Muscle of arm (tissue), 14 donors: ENCODE data around the gene FERD3L. TPM values are rescaled to one million over a fixed set of nuclear protein-coding genes. Genes with fewer than 3 reads are reported as not detected.
"Not testable (repeated sequence)": the region's sequence is repeated elsewhere in the genome, so short reads cannot be mapped to it uniquely, and the experiment has no call there.

ENCODE experiments used
- DNase-seq: peaks from one replicate; pipeline ENCODE4 v3.0.0-alpha.2; 2013
- long read RNA-seq, 11 donors: transcript quantifications; one replicate each; lab custom pipeline, GENCODE V29; 2026
- polyA plus RNA-seq, 12 donors: library from polyadenylated mRNA; unstranded; fragments of 120-200 nt; gene quantifications; one replicate each; pipeline ENCODE4 v1.2.1, GENCODE V29; 2013; ENCODE audit not compliant: insufficient read length in 12 of 12

FERD3L gene, protein sequence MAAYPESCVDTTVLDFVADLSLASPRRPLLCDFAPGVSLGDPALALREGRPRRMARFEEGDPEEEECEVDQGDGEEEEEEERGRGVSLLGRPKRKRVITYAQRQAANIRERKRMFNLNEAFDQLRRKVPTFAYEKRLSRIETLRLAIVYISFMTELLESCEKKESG
- polyA plus RNA-seq = not detected
- long read RNA-seq, donor 1 = 0 reads
- long read RNA-seq, donor 2 = 0 reads
- long read RNA-seq, donor 3 = 0 reads
- long read RNA-seq, donor 4 = 0 reads
- long read RNA-seq, donor 5 = 0 reads
- long read RNA-seq, donor 6 = 0 reads
- long read RNA-seq, donor 7 = 0 reads
- long read RNA-seq, donor 8 = 0 reads
- long read RNA-seq, donor 9 = 0 reads
- long read RNA-seq, donor 10 = 0 reads
- long read RNA-seq, donor 11 = 0 reads

DNA sequence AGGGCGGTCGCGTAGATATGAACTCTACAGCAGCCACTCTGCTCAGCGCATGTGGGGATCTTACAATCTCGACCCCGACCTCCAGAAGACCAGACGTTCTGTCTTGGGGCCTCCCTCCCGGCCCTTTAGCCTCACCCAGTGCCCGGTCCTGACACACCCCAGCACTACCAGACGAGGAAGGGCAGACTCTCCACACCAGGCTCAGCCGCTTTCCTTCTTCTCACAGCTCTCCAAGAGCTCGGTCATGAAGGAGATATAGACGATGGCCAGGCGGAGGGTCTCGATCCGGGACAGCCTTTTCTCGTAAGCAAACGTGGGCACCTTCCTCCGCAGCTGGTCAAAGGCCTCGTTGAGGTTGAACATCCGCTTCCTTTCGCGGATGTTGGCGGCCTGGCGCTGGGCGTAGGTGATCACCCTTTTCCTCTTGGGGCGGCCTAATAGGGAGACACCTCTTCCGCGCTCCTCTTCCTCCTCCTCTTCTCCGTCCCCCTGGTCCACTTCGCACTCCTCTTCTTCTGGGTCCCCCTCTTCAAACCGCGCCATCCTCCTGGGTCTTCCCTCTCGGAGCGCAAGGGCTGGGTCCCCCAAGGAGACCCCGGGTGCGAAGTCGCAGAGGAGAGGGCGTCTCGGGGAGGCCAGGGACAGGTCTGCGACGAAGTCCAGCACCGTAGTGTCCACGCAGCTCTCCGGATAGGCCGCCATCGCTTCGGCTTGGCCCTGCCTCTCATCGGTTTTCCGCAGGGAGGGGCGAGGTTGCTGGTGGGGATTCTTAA is at the start of gene FERD3L:
FERD3L (minus strand) TSS at position 761 of the 773 bp plus-strand sequence; CDS start at position 702, 59 bp downstream.
- no peak for DNase-seq

DNA sequence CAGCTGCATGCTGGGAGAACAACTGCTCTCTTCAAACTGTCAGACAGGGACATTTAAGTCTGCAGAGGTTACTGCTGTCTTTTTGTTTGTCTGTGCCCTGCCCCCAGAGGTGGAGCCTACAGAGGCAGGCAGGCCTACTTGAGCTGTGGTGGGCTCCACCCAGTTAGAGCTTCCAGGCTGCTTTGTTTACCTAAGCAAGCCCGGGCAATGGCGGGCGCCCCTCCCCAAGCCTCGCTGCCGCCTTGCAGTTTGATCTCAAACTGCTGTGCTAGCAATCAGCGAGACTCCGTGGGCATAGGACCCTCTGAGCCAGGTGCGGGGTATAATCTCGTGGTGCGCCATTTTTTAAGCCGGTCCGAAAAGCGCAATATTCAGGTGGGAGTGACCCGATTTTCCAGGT is 49.2 kb upstream of the FERD3L start:
- not testable (repeated sequence) for DNase-seq

DNA sequence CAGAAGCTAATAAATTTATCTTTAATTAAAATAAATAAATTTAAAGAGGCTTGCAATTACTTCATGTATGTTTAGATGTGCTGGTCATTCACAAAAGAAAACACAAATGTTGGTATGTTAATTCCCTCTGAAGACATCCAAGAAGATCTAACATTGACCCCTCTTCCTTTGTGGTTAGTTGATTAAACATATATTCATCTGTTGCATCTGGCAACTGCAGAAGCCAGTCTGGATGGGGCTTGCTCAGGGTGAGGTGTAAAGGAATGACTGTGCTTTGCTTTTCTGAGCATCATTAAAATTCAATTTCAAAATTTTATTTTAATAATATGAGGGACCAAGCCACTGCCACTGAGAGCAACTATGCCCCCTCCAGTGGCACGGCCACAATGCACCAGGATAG is 36.4 kb upstream of the FERD3L start:
- DNase-seq = no peak

DNA sequence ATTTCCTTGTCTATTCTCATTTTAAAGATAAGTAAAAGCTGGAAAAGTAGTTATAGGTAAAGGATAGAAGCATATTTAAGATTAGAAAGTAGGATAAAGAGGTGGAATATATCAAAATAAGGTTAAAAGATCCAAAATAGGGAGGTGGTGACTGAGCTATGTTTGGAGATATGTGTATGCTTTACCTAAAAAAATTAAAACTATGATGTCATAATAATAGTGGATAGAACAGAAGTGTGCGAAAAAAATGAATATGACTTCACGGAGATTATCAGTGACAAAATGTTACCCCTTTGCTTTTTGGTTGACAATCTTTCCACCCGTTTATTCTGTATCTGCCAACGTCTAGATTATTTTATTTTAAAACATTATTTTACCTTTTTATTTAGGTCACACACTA is 33.4 kb upstream of the FERD3L start:
- DNase-seq = no peak

DNA sequence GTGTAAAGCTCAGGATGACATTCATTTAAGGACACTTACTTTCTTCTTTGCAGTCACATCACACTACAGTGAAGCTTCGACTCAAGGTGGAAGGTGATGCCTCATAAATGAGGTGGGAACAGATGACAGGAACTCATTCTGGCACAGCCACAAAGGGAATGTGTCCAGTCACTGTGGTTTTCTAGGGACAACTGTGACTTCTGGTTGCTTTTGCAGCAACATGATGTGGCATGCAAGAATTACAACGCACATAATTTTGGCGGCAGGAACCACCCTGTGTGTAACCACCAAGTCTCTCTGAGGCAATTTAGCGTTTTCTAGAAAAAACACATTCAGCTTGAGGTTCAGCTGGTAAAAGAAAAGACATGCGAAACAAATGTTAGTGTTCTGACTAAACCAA is 32.0 kb upstream of the FERD3L start:
- DNase-seq = no peak

DNA sequence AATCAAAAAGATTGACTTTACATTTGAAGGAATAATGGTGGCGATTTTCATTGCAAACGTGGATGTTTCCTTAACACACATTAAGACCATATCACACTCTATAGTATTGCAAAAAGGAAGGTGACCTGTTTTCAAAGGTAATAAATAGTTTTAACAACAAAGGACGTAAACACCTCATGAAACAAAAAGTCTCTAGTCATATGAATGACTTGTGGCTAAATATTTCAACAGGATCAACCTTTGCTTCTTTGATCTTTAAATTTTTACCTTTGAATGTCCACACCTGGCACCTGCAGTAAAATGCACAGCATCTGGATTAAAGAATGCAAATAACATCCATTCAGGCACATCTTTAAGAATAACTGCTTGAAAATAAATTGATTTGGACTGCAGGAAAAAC is 30.0 kb upstream of the FERD3L start:
- DNase-seq = no peak

DNA sequence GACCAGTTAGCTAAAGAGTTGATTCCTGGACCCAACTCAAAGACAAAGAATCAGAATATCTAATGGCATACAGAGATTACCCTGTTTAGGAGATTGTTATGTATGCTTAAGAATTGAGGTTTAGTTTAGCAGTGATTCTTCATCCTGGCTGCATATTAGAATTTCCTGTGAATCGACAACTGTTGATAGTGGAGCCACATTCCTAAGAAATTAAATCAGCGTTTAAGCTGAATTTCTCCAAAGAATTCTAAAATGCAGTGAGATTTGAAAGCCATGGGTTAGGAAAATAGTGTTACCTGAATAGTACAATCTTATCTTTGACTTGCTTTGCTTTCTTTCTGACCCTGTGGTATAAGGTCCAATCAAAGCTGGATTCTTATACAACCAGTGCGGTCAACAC is 16.4 kb upstream of the FERD3L start:
- no peak for DNase-seq

DNA sequence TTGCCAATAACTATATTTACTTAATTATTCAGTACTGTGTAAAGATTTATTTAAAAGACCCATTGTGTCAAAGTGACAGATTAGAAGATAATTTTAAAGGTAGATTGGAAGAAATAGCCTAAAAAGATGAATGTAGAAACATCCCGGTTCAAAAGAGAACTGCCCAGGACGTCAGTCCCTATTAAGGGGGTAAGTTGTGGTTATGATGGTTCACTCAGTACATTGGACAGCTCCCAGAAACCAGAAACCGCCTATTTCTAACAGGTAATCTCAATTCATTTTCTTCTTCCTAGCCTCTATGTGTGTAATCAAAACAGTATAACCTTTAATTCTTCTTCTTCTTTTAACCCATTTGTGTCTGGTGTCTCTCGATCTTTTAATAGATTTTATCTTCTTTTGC is 1.5 kb upstream of the FERD3L start:
- no peak for DNase-seq

DNA sequence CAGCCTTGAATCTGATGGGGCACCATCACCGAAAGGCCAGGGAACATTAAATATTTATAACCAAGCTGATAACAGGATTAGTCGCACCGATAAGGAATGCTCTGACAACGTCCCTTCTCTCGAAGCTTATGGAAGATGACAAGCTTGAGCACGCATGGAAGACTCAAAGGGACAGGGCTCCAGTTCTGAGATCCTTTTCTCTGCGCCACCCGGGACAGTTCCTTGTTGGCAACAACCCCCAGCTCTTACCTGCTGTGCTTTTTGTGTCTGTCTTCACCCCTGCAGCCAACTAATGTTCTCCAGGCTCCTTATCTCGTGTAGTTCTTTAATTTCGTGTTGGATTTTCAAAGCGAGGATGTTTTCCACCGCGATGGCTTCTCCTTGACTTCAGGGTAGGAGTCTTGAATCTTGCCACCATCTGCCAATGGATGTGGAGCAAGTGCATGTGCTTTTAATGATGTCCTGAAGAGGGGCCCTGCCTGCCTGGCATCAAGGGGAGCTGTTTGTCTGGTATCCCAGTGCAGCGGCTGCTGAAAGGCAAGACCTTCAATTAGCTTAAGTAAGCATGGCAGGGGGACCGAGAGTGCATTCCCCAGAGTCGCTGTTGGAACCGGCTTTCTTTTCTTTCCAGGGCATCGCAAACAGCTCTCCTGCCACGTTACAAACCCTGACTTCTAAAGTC is 354 bp upstream of the FERD3L start:
- DNase-seq = no peak

DNA sequence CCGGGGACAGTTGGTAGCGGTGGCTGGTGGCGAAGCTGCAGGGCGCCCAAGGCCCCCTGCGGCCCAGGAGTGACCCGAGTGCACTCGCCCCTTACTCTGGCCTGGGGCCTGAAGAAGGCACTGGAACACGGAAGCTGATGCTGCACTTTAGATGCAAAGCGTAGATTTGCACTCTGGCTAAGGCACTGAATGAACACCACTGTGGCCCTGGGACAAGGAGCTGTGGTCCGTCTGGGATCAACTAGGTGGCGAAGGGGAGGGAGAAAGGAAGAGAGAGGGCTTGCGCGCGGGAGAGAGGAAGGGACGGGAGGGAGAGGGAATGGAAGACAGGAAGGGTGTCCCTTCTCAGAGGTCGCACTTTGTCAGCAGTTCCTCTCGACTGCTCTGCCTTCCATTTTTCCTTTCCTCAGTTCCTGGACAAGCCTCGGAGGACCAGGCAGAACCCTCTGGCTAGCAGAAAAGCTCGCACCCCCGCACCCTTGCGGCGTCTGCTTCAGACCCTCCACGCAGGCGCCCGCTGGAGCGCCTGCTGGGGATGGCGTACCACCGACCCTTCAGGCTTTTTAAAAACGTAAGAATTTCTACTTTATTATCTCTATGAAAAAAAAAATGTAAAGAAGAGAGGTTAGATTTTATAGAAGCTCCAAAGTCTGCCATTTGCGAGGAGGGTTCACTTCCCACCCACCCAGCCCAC is 1.2 kb downstream of the FERD3L start:
- DNase-seq = no peak

DNA sequence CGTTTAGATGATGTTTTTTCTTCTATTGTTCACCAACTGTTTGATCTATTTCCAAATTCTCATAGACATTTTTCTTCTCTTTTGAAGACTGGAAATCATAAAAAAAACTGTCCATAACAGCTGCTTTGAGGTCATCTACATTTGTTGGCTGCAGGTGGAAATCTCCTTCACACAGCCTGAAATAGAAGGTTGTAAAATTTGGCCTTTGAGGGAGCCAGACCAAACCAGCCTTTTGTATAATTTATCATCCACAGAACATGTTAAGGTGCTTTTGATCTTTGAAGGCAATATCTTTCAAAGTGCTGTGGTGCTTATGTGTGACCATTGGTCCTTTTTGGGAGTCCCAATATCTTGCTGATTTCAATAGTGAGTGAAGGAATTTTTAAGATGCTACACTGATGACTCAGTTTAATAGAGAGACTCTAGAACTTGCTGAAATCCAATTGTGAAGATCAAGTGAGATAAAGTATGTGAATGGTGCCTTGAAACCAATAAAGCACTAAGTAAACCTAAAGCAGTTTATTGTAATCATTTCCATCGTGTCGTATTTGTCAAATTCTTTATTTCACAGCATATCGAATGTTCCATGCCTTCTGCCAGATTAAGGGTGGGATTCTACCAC is 5.4 kb downstream of the FERD3L start:
- no peak for DNase-seq

DNA sequence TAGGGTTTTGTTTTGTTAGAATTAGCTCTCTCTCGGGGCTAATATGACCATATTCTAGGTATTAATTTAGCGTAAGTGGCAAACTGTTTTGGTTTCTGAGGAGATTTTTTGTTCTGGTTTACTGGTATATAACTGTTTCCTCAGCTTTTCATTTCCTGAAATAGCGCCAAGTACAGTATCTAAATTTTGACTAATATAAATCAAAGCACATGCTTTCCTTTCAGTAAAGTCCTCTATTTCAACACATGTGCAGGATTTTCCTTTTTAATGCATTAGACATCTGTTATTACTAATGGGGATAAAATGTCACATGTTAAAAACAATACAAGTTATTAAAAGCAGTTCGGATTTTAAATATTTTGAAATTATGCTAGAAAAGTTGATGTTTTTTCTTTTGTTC is 11.3 kb downstream of the FERD3L start:
- DNase-seq = no peak

DNA sequence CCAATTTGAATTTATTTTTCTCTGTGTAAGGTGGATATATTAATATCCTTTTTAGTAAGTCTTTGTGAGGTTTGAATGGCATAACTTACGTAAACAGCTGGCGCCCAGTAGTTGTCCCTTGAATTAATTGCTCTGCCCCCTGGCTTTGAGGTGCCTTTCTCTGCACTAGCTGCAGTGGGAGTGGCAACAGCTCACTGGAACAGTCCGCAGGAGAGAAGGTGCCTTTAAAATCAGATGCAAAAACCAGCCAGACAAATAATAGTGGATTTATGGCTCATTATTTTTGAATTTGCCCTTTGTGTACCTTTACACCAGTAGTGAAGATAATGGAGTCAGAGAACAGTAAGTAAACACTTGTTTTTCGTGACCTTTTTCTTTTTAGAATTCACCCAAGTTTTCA is 11.8 kb downstream of the FERD3L start:
- no peak for DNase-seq

DNA sequence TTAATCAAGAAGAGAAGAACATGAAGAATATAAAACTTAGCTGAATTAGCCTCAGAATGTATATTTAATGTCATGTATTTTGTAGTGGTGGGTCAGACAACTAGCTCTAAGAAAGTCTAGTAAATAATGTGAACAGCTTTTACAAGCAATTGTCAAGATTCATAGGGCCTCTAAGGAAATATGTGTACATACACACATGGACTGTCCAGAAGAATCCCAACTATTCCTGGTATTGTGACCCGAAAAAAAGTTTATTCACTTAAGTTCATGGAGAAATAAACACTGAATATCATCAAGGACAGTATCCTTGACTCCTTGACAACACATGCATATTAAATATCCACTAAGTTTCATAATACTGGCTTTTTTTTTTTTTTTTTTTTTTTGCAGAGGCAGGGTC is 16.4 kb downstream of the FERD3L start:
- no peak for DNase-seq

DNA sequence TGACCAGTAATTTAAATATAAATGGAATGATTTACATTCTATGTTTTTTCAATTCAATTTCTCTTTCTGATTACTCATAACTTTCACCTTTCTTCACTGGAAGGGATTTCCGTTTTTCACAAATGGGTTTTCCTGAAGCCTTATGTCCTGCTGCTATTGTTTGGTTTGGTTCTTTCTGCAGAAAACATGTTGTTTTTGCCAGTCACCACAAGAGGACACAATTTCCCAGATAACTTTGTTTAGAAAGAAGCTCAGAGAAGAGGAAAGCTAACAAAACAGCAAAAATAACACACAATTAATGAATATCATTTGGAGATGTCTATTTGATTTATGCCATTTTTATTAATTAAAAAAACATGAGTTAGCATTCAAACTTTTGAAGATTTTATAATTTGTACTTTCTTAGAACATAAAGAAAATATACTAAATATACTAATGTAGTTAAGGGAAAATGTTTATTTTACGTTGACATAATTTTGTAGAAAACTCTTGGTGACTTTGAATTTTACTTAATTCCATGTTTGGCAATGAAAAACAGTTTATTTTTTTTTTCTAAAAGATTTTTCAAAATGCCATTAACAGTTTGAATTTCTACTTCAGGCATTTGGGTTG is 23.1 kb downstream of the FERD3L start:
- no peak for DNase-seq

DNA sequence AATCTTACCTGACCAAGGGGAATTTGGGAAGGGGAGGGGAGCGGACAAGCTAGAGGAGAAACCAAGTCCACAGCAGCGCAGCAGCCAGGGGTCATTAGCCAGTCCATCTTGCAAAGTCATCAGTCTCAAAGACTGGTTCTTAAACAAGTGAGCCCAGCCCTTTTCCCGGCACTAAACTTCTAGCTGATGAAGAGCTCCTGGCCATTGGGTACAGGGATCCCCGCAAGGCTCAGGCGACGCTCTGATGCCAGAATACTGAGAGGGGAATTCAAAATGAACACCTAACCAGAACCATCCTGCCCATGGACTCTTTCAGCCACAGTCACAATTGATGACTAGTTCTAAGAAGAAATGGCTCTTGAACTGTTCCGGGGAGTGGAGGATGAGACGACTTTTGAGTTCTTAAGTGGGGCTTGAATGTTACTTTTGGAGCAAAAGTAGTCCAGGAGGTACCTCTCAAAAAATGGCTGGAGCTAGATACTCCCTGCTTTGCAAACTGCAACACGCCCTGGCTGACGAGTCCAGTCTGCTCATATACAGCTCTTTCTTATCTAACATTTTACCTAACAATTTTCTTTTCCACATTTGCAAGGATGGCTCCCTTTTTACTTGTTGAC is 25.2 kb downstream of the FERD3L start:
- DNase-seq = no peak

DNA sequence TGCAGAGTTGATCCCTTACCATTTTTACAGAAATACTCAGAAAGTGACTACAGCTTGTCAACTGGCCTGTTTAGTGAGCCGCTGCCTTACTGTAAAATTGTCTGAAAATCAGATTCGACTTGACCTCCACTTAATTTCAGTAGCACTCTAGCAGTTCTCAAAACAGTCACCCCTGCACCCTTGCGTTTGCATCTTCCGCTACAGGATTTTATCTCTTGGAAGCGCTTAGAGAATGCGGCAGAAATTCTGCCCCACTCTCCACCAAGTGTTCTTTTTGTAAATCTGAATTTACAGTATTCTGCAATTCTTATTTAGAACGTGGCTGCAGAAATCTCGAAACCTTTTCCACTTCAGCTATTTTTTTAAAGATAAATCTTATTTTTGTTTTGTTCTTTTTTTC is 25.8 kb downstream of the FERD3L start:
- DNase-seq = no peak

DNA sequence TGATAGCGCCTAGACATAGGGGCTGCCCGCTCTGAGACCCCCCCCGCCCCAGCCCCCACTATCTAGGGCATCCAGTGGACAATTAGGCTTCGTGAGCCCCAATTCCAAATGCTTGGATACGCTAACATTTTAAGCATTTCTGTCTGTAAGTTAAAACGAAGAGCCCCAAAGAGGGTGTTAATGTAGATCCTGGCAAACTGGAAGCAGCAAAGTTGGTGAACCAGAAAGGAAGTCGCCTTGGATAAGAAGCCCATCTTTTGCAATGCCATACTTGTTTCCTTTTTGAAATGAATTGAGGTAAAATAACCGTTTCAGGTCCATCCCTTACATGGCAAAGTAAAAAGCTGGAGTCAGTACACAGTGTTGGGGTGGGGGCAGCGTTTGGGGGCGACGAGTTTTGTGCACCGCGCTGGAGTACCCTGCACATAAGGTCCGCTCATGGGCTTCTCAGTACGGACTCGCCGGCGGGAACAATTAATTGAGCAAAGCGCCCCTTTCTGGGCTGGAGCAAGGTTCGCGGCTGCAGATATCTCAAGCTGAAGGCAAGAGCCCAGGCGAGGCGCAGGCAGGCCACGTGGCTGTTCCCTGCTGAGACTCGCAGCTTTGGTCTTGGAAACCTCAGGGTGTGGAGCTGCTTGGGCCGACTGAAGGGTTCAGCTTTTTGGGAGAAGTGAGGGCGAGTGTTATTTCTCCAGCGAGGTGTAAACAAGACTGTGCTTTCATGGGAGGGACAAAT is 26.4 kb downstream of the FERD3L start:
- DNase-seq = no peak

DNA sequence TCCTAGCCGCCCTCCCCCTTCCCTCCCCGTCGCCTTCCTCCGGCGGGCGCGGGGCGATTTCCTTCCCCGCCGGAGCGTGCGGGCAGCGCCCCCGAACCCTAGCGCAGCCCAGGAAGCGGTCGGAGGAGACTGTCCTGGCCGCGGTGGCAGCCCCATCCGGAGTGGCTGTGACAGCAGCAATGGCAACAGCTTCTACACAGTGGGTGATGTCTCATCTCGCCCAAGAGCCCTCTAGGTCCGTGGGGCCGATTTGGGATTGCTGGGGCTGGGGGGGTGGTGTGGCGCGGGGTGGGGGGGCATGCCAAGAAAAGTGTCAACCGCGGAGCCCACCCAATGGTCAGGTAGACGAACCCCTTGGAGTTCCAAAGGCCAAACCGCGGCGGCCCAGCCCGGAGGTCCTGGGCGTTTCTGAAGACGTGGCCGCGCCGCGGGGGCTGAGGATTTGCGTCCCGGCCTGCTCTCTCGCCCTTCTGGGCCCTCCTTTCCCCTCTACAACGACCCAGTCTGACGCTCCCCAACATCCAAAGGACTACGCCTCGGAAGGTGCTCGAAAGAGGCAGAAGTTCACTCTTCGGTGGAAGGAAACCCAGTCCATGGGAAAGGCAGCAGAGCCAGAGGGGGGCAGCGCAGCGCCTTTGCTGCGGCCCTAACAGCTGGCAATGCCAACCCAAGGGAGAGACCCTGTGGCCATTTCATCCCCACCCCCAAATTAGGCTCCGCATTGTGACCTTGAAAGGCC is 27.2 kb downstream of the FERD3L start:
- DNase-seq = no peak
